Measurements from ENCODE around the gene TMTC3.

The TMTC3 gene

DNA sequence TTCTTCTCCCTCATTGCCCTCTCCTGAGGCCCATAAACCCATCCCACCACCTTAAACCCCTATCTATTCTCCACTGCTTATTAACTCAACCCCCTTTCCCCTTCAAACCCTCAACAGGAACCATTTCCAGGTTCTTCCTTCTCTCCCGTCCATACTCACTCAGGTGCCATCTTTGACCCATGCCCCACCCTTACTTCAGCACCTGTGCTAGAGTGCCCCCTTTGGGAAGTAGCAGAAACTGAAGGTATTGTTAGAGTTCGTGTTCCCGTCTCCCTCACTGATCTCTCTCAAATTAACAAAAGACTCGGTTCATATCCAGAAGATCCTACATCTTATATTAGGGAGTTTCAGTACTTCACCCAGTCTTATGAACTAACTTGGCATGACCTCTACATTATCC, 86.6 kb downstream of the TMTC3 start:
- no peak for DNase-seq

DNA sequence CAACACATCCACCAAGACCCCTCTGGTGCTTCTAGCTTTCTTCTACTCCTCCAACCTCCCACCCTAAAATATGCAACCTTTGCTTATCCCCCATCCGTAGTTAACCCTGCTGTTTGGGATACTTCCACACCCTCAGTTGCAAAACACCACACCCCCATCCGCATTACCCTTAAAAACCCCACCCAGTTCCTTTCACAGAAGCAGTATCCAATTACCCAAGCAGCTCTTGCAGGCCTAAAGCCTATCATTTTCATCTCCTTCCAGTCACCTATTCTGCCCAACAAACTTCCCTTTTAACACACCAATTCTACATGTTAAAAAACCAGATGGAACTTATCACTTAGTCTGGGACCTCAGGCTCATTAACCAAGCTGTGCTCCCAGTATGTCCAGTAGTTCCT, 88.2 kb downstream of the TMTC3 start:
- DNase-seq: no peak

DNA sequence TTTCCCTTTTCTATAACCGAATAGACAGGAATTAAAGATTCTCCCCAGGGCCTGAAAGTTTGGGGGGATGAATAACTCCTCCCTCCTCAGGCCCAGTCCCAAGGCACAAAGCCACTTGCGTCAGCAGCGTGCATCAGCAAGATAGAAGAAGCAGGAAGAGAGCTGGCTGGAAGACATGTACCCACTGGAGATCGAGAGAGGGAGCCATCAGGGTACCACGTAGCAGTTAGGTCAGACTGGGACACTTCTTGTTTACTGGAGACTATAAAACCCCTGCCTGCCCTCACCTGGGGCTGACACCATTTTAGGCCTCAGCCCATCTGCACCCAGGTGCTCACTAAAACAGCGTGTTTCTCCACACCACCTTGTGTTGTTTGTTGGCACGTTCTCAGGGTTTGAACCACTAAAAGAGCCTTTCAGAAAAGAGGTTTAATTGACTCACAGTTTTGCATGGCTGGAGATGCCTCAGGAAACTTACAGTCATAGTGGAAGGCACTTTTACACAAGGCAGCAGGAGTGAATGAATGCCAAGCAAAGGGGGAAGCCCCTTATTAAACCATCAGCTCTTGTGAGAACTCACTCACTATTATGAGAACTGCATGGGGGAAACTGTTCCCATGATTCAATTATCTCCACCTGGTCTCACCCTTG, 93.2 kb downstream of the TMTC3 start:
- DNase-seq: no peak

DNA sequence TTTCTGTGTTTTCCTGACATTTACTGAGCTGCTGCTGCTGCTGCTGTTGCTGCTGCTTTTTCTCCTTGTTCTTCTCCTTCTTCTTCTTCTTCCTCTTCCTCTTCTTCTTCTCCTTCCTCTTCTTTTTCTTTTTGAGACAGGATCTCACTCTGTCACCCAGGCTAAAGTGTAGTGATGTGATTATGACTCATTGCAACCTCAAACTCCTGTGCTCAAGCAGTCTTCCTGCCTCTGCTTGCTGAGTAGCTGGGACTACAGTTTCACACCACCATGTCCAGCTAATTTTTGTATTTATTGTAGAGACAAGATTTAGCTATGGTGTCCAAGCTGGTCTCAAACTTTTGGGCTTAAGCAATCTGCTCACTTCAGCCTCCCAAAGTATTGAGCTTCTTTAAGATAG, 95.8 kb downstream of the TMTC3 start:
- no peak for DNase-seq

- no peak for DNase-seq
Observed at GRCh38 chr12:88238406-88238805, 96.3 kb downstream of the TMTC3 start.

- DNase-seq: no peak
Observed at GRCh38 chr12:88241862-88242570, 99.9 kb downstream of the TMTC3 start.

DNA sequence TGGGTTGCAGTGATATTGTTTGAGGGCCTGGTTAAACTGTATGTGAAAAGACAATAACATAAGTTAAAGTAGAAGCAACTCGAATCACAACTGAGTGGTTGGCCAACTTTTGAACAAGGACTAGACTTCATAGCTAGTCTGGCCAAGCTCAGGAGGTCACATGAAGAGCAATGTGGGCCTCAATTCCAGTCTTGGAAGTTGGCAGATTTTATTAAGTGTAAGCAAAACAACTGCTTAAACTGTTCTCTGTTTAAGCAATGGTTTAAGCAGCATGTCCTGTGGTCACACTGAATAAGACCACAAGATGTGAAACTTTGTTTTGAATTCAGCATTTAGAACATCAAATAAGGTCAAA, 100.4 kb downstream of the TMTC3 start:
- no peak for DNase-seq

- no peak for DNase-seq
Observed at GRCh38 chr12:88242939-88243338, 100.8 kb downstream of the TMTC3 start.

GRCh38 chr12:88243982-88244381, 101.9 kb downstream of the TMTC3 start:
- no peak for DNase-seq

DNA sequence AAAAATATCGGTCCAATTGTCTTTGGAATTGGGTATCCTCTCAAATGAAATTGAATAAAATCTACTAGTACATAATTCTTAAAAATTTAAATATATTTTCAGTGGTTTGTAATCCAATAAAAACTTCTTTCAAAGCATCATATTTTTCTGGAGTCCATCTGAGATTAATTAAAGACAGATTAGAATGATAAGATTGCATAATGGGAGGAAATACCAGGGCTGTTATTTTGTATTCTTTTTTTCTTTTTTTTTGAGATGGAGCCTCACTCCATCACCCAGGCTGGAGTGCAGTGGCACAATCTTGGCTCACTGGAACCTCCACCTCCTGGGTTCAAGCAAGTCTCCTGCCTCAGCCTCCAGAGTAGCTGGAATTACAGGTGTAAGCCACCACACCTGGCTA, 103.8 kb downstream of the TMTC3 start:
- no peak for DNase-seq

DNA sequence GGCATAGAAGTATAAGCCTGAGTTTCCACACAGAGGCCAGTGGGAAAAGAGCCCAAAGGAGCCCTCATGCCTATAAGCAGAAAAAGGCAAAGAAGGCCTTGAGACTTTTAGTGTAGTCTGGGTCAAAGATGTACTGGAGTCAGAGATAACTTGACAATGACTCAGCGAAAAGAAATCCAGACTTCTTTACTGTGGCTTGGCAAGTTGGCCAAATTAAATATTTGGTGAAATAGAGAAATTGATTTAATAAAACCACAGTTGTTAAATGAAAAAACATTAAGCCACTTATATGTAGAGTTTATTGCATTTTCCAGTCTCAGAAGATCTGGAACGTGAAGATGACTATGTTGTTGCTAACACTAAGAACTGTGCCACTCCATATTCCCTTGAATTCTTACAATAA, 105.1 kb downstream of the TMTC3 start:
- no peak for DNase-seq

DNA sequence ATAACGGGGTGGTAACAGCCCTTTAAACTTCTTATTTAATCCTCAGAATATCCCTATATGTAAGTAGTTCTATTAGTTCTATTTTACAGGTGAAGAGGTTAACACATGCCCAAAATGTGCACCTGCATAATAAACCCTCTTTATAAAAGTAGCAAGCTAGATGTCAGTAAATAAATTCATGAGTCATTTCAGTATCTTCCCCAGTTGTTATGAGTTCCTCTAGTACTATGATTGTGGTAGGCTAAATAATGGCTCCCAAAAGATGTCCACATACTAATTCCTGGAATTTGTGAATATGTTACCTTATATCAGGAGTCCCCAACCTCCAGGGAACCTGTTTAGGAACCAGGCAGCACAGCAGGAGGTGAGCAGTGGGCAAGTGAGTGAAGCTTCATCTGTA, 106.5 kb downstream of the TMTC3 start:
- DNase-seq: no peak

Measured in SHP77 (cell line).